Large intestine (tissue), 3 donors: ENCODE results near the gene TUBB2A. TPM values are rescaled to one million over a fixed set of nuclear protein-coding genes. Genes with fewer than 3 reads are reported as not detected.
A peak's percentile ranks its signal among the peaks of the same experiment; 100 is the strongest.
"Not testable (repeated sequence)": the region's sequence is repeated elsewhere in the genome, so short reads cannot be mapped to it uniquely, and the experiment has no call there.

Experiments
- DNase-seq, 2 donors: peaks; one replicate each; pipeline versions ENCODE4 v3.0.0 to v3.0.0-alpha.2; 2013
- H3K27ac ChIP-seq: one replicate; pipeline ENCODE4 v1.5.1; 2013; ENCODE audit warnings: low read length
- H3K27me3 ChIP-seq: 2 replicates; pipeline ENCODE4 v1.6.1; 2013; ENCODE audit warnings: low read length; ENCODE audit not compliant: control insufficient read depth, insufficient read depth
- H3K36me3 ChIP-seq: 2 replicates; pipeline ENCODE4 v1.6.1; 2013; ENCODE audit warnings: low read length; ENCODE audit not compliant: control insufficient read depth, insufficient read depth
- H3K4me1 ChIP-seq: one replicate; pipeline ENCODE4 v1.6.1; 2013; ENCODE audit warnings: low read length; ENCODE audit not compliant: control insufficient read depth, insufficient read depth
- H3K4me3 ChIP-seq: one replicate; pipeline ENCODE4 v1.5.1; 2013; ENCODE audit warnings: low read length
- H3K9me3 ChIP-seq: one replicate; pipeline ENCODE4 v1.6.1; 2013; ENCODE audit warnings: mild to moderate bottlenecking, low read depth, low read length, moderate library complexity; ENCODE audit not compliant: control insufficient read depth
- WGBS: methylation state at CpG from one replicate; pipeline ENCODE4 v1.1.5; 2013; ENCODE audit warnings: low lambda C conversion rate; ENCODE audit not compliant: insufficient coverage; 5-methylcytosine and 5-hydroxymethylcytosine counted together
- polyA plus RNA-seq: library from polyadenylated mRNA; unstranded; fragments of 120-200 nt; gene quantifications from one replicate; pipeline ENCODE4 v1.2.1, GENCODE V29; 2013

The TUBB2A gene
- polyA plus RNA-seq, 1 donor = 103 TPM

GRCh38 chr6:3168046-3168445 is 10.7 kb upstream of the TUBB2A start:
- not testable (repeated sequence) for H3K36me3 ChIP-seq, H3K9me3 ChIP-seq, H3K4me1 ChIP-seq, DNase-seq, H3K27me3 ChIP-seq, H3K27ac ChIP-seq, H3K4me3 ChIP-seq
- WGBS = no CpG with 5 or more reads among the region's 10 CpGs

GRCh38 chr6:3166535-3167225 is 9.3 kb upstream of the TUBB2A start:
- not testable (repeated sequence) for H3K27me3 ChIP-seq, DNase-seq, H3K9me3 ChIP-seq, H3K4me1 ChIP-seq, H3K36me3 ChIP-seq, H3K27ac ChIP-seq, H3K4me3 ChIP-seq
- 93% methylated on average over 8 of the region's 10 CpGs for WGBS

GRCh38 chr6:3165631-3166534 is 8.5 kb upstream of the TUBB2A start:
- Histone ChIP-seq H3K4me1 (peaks cover 11% of the 10 kb centered on the region), H3K36me3 (no peaks in the 10 kb centered on the region), H3K9me3 (no peaks in the 10 kb centered on the region), H3K4me3 (no peak overlapping the region), H3K27ac (no peak overlapping the region), H3K27me3 (no peaks in the 10 kb centered on the region)
- WGBS = 33% methylated on average over 1 of the region's 7 CpGs
- peak in 1 of 2 donors; percentile 19 for DNase-seq

GRCh38 chr6:3164388-3164787 is 7.0 kb upstream of the TUBB2A start:
- H3K27ac ChIP-seq = no peak overlapping the region
- no peaks in the 10 kb centered on the region for H3K27me3 ChIP-seq
- WGBS = 100% methylated on average over 2 of the region's 6 CpGs
- no peaks in the 10 kb centered on the region for H3K9me3 ChIP-seq
- H3K36me3 ChIP-seq = no peaks in the 10 kb centered on the region
- DNase-seq = no peak
- peaks cover 20% of the 10 kb centered on the region for H3K4me1 ChIP-seq
- no peak overlapping the region for H3K4me3 ChIP-seq

GRCh38 chr6:3163248-3163594 is 5.9 kb upstream of the TUBB2A start:
- Histone ChIP-seq H3K9me3 (no peaks in the 10 kb centered on the region), H3K27me3 (no peaks in the 10 kb centered on the region), H3K27ac (peak overlapping the region; percentile 72), H3K4me1 (peaks cover 25% of the 10 kb centered on the region), H3K4me3 (peak overlapping the region; percentile 40), H3K36me3 (no peaks in the 10 kb centered on the region)
- no CpG with 5 or more reads among the region's 13 CpGs for WGBS
- no peak for DNase-seq

GRCh38 chr6:3162565-3163247 is 5.4 kb upstream of the TUBB2A start:
- WGBS = no CpG with 5 or more reads among the region's 74 CpGs
- Histone ChIP-seq H3K27me3 (no peaks in the 10 kb centered on the region), H3K4me3 (peak overlapping the region; percentile 78), H3K27ac (peak overlapping the region; percentile 99), H3K9me3 (no peaks in the 10 kb centered on the region), H3K4me1 (peaks cover 25% of the 10 kb centered on the region), H3K36me3 (no peaks in the 10 kb centered on the region)
- peak; percentile 87 to 96 for DNase-seq

DNA sequence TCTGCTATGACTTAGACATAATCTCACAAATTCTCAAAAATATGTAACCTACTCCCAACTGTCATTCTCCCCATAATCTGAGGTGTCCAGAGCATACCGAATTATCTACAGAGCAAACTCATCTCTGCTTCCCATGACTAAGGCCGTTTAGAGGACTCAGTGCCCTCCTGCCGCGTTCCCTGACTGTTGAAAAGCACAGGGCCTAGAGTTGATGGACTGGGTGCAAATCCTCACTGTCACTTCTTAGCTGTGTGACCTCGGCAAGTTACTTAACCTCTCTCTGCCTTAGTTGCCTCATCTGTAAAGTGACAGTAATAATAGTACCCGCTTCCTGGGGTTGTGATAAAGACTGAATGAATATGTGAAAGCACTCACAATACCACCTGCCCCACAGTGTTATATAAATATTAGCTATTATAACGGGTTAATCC is 4.7 kb upstream of the TUBB2A start:
- Histone ChIP-seq H3K27me3 (no peaks in the 10 kb centered on the region), H3K4me1 (peaks cover 25% of the 10 kb centered on the region), H3K36me3 (no peaks in the 10 kb centered on the region), H3K27ac (peak overlapping the region; percentile 99), H3K9me3 (no peaks in the 10 kb centered on the region), H3K4me3 (peak overlapping the region; percentile 78)
- WGBS = 0% methylated on average over 1 of the region's 7 CpGs
- DNase-seq = no peak

DNA sequence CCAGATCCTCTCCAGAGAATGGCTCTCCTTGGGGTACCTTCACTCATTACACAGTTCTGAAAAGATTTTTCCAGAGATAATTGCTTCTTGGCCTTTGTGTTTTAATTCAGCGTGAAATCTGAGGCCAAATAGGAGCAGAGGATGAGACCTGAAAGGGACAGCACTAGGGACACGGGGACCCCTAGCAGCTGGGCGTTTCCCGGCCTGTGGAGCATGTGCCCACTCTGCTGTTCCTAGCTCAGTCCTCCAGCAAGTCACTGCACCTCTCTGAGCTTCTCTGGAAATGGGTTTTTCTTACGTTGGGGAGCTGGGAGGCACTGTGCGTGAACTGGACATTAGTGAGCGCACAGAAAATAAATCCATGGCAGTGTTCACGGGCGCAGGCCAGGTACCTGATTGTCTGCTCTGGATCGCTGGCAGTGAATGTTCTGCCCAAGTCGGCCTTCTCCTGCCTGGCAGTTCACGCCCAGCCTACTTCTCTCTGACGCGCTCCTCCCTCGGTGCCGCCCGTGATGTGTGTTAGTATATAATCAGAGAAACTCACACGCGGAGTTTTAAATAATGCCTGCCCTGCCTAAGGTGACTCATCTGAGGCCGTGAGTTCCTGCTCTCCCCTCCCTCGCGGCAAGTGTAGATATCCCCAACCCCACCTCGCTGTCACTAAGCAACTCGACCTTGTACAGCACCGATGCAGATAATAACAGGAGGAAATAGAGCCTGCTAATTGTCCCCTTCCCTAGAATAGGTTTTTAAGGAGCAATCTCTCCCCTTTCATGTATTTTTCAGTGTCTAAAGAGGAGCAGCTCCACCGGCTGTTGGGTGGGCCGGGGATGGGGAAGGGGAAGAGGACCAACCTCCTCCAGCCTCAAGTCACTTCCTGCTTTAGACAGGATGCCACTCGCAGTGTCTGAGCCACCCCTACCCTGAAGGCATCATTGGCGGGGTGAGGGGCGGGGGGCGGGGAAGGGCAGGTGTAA is 2.7 kb upstream of the TUBB2A start:
- peaks cover 5% of the 10 kb centered on the region for H3K27me3 ChIP-seq
- no peaks in the 10 kb centered on the region for H3K9me3 ChIP-seq
- 83% methylated on average over 1 of the region's 31 CpGs for WGBS
- H3K4me3 ChIP-seq = peak overlapping the region; percentile 6
- peaks cover 6% of the 10 kb centered on the region for H3K36me3 ChIP-seq
- peaks cover 28% of the 10 kb centered on the region for H3K4me1 ChIP-seq
- DNase-seq = peak; percentile 95 to 99
- peak overlapping the region; percentile 95 for H3K27ac ChIP-seq

- Histone ChIP-seq H3K27ac (peak overlapping the region; percentile 28), H3K36me3 (peaks cover 12% of the 10 kb centered on the region), H3K4me1 (peaks cover 18% of the 10 kb centered on the region), H3K4me3 (peak overlapping the region; percentile 74)
- H3K9me3 ChIP-seq, H3K27me3 ChIP-seq: not testable (repeated sequence)
- peak; percentile 42 to 65 for DNase-seq
- no CpG with 5 or more reads among the region's 32 CpGs for WGBS
Observed at GRCh38 chr6:3156184-3157130, 887 bp downstream of the TUBB2A start.
